Breast epithelium (tissue), 4 donors: Measurements from ENCODE around the gene ST7L. TPM values are rescaled to one million over a fixed set of nuclear protein-coding genes. Genes with fewer than 3 reads are reported as not detected.

Experiments used
- DNase-seq, 2 donors: peaks; one replicate each; pipeline ENCODE4 v3.0.0-alpha.2; 2019; ENCODE audit warnings: low spot score in 2 of 2
- H3K27ac ChIP-seq, 2 donors: fragments of 200-600 bp; sonication (generic) in 1 of 2; one replicate each; pipeline ENCODE4 v1.5.1; 2016 to 2019; ENCODE audit warnings: mild to moderate bottlenecking in 1 of 2
- H3K27me3 ChIP-seq, 2 donors: fragments of 200-600 bp; sonication (generic) in 1 of 2; one replicate each; pipeline versions ENCODE4 v1.5.1 to v1.6.0; 2017 to 2019; ENCODE audit warnings: control low read depth in 1 of 2, mild to moderate bottlenecking in 1 of 2
- H3K36me3 ChIP-seq: fragments of 200-600 bp; one replicate; pipeline ENCODE4 v1.5.1; 2019
- H3K4me1 ChIP-seq, 2 donors: fragments of 200-600 bp; sonication (generic); one replicate each; pipeline ENCODE4 v1.5.1; 2016 to 2019; ENCODE audit warnings: control low read depth in 1 of 2
- H3K4me3 ChIP-seq, 3 donors: fragments of 200-600 bp; sonication (generic); 1 replicate in 2 of 3; 2 replicates in 1 of 3; pipeline ENCODE4 v1.5.1; 2016 to 2019; ENCODE audit warnings: mild to moderate bottlenecking in 3 of 3, moderate library complexity in 2 of 3
- H3K9me3 ChIP-seq, 2 donors: fragments of 200-600 bp; sonication (generic) in 1 of 2; one replicate each; pipeline ENCODE4 v1.5.1; 2016 to 2019; ENCODE audit warnings: control low read depth in 1 of 2
- POLR2A ChIP-seq: fragments of 450-650 bp; IDR thresholded peaks from one replicate; pipeline ENCODE4 v1.6.1; 2016; ENCODE audit warnings: antibody characterized with exemption, mild to moderate bottlenecking, moderate library complexity
- POLR2AphosphoS5 ChIP-seq, 3 donors: sonication (generic); formaldehyde crosslinking; IDR thresholded peaks; one replicate each; pipeline ENCODE4 v1.6.1; 2017; ENCODE audit warnings: antibody characterized with exemption in 3 of 3
- intact Hi-C: fragments of 100-400 bp; cut with DNase I; formaldehyde crosslinking; loops from one replicate; pipeline ENCODE4 v1.15.1; 2023; ENCODE audit warnings: low total_unique reads
- total RNA-seq, 3 donors: library from RNA; depleted of rRNA; stranded (reverse); fragments of >200 nt; gene quantifications; one replicate each; pipeline ENCODE4 v1.1.0, GENCODE V29; 2016
- TF ChIP-seq, protein P1 (sequence below), 3 donors: fragments of 450-650 bp; IDR thresholded peaks; one replicate each; pipeline ENCODE4 v1.5.1; 2016 to 2017; ENCODE audit warnings: antibody characterized with exemption in 3 of 3, mild to moderate bottlenecking in 3 of 3, moderate library complexity in 3 of 3

Gene ST7L
- total RNA-seq, 3 donors from 2014 or later = 20.6 to 36.0 (median 25.9) TPM

DNA sequence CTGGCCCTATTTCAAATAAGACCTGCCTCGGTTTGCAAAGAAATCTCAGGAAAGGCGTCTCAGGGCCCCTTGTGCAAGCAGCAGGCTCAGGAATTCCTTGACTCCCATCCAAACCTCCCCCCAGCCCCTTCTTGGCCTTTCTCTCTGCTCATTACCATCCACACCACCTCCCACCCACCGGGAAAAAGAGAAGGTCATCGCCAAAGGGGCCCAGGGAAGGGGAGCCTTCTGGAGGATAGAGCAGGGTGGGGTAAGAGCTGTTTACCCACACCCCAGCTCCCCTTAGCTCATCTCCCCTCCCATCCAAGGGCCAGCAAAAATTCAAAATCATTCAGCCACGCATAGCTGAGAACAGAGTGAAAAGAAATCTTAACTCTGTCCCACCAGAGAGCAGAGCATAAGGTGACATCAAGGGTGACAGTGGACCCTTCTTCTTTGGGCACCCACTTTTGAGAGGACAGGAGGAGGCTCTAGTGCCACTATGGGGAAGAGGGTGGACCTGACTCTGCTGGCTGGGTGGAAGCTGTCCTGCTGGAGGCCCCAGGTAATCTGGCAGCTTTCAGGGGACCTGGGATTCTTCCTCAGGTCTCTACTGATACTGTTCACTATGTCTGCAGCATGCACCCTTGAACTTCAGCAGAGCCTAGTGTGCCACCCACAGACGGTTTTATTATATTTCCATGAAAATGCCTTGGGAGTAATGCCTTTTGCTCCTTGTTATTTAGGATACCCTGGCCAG lies 114.1 kb downstream of the ST7L start:
- H3K27me3 ChIP-seq = no peaks in the 10 kb centered on the region
- no peak overlapping the region for H3K27ac ChIP-seq
- TF ChIP-seq, protein P1, sequence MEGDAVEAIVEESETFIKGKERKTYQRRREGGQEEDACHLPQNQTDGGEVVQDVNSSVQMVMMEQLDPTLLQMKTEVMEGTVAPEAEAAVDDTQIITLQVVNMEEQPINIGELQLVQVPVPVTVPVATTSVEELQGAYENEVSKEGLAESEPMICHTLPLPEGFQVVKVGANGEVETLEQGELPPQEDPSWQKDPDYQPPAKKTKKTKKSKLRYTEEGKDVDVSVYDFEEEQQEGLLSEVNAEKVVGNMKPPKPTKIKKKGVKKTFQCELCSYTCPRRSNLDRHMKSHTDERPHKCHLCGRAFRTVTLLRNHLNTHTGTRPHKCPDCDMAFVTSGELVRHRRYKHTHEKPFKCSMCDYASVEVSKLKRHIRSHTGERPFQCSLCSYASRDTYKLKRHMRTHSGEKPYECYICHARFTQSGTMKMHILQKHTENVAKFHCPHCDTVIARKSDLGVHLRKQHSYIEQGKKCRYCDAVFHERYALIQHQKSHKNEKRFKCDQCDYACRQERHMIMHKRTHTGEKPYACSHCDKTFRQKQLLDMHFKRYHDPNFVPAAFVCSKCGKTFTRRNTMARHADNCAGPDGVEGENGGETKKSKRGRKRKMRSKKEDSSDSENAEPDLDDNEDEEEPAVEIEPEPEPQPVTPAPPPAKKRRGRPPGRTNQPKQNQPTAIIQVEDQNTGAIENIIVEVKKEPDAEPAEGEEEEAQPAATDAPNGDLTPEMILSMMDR (IDR thresholded peaks at IDR 0.05) = no peak
- TF ChIP-seq POLR2A = no peak
- TF ChIP-seq POLR2AphosphoS5 (IDR thresholded peaks at IDR 0.05) = no peak

GRCh38 chr1:112504001-112504660 lies 114.8 kb downstream of the ST7L start:
- Histone ChIP-seq H3K4me1 (peaks cover 0 to 10% of the 10 kb centered on the region in 2 donors), H3K4me3 (no peak overlapping the region), H3K36me3 (no peaks in the 10 kb centered on the region), H3K27me3 (no peaks in the 10 kb centered on the region), H3K27ac (no peak overlapping the region), H3K9me3 (no peaks in the 10 kb centered on the region)
- TF ChIP-seq POLR2AphosphoS5 (IDR thresholded peaks at IDR 0.05) (no peak), POLR2A (no peak)
- TF ChIP-seq, protein P1 (IDR thresholded peaks at IDR 0.05) = no peak
- no peak for DNase-seq
- intact Hi-C loops = no loop called here

More for the DNA sequence above, 114.1 kb downstream of the ST7L start:
- Histone ChIP-seq H3K4me3 (no peak overlapping the region), H3K4me1 (peaks cover 0 to 10% of the 10 kb centered on the region in 2 donors), H3K9me3 (no peaks in the 10 kb centered on the region), H3K36me3 (no peaks in the 10 kb centered on the region)
- no peak for DNase-seq
- intact Hi-C loops = no loop called here

DNA sequence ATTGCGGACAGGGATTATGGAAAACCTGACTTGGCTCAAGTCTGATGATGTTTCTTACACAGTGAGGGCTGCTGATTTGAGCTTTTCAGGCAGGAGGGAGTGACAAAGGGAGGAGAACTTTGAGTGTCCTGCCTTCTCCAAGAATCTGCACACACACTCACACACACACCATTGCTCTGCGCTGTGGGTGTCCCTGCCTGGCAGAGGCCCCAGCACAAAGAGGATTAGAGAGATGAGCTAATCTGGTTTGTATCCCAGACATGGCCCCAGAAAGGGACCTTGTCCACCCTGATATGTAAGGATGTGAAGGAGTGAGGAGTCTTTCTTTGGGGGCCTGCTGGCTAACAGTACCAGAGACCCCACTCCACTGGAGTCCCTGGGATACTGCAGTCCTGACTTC lies 116.1 kb downstream of the ST7L start:
- H3K27ac ChIP-seq = no peak overlapping the region
- intact Hi-C loops = no loop called here
- DNase-seq = no peak
- no peaks in the 10 kb centered on the region for H3K27me3 ChIP-seq
- TF ChIP-seq, protein P1 (IDR thresholded peaks at IDR 0.05) = no peak
- TF ChIP-seq POLR2AphosphoS5 (IDR thresholded peaks at IDR 0.05) = no peak
- no peak for TF ChIP-seq POLR2A
- H3K4me3 ChIP-seq = no peak overlapping the region
- H3K4me1 ChIP-seq = peaks cover 0 to 7% of the 10 kb centered on the region in 2 donors
- no peaks in the 10 kb centered on the region for H3K9me3 ChIP-seq
- no peaks in the 10 kb centered on the region for H3K36me3 ChIP-seq

DNA sequence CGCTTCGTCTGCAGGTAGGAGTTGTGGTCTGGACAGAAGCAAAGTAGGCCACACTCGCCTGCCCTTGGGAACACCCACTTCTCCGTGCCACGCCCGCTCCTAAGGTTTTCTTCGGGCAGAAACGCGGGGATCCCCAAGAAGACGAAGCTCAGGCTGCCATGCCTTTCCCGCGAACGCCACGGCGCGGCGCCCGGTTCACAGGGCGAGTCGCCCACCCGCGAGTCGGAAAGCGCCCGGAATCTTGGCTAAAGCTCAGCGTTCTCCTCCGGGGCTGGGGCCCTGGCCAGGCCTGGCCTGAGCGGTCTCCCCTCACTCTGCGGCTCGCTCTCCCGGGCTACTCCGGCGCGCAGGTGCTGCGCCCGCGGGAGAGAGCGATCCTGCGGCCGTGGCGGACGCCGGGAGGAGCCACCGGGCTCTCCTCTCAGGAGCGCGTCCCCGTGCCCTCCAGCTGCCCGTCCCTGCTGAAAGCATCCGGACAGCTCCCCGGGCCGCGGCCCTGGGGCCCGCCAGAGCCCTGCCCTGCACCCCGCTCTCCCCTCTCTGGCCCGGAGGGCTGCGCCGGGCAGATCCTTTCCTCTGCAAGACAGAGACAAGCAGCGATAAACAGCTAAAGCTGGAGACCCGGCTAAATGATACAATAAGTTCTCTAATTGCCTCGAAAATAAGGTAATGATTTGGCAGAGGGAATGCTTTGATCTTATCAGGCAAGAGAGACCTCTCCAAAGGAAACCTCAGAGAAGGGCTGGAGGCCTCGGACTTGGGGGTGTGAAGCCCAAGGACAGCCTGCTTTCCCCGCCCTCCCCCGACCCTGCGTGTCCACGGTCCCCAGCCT lies 116.9 kb downstream of the ST7L start:
- no peaks in the 10 kb centered on the region for H3K36me3 ChIP-seq
- peak overlapping the region; percentile 2 to 45 for H3K27ac ChIP-seq
- no peaks in the 10 kb centered on the region for H3K27me3 ChIP-seq
- DNase-seq = peak; percentile 49 to 69
- peak overlapping the region; percentile 49 to 67 (median 59) for H3K4me3 ChIP-seq
- peaks cover 0 to 7% of the 10 kb centered on the region in 2 donors for H3K4me1 ChIP-seq
- TF ChIP-seq POLR2AphosphoS5 (IDR thresholded peaks at IDR 0.05) = no peak
- TF ChIP-seq, protein P1 (IDR thresholded peaks at IDR 0.05) = peak; percentile 18 to 66 (median 65)
- no peaks in the 10 kb centered on the region for H3K9me3 ChIP-seq
- intact Hi-C loops = no loop called here
